Mesothelial cell of epicardium (in vitro differentiated cells): ENCODE measurements around the gene UGT8. TPM values are rescaled to one million over a fixed set of nuclear protein-coding genes. Genes with fewer than 3 reads are reported as not detected.
A peak's percentile ranks its signal among the peaks of the same experiment; 100 is the strongest.

ENCODE experiments used
- DNase-seq, 2 experiments: peaks; one replicate each; pipeline ENCODE4 v3.0.0; 2021; ENCODE audit warnings: low spot score in 2 of 2; ENCODE audit not compliant: unreplicated experiment in 2 of 2
- H3K27ac Mint-ChIP-seq: 2 replicates; pipeline ENCODE4 v1.8.0; 2021; ENCODE audit warnings: mixed read lengths
- H3K27me3 Mint-ChIP-seq: 2 replicates; pipeline ENCODE4 v1.8.0; 2021; ENCODE audit warnings: low read depth, mixed read lengths
- H3K36me3 Mint-ChIP-seq: 2 replicates; pipeline ENCODE4 v1.8.0; 2021; ENCODE audit warnings: mixed read lengths
- H3K4me1 Mint-ChIP-seq: 2 replicates; pipeline ENCODE4 v1.8.0; 2021; ENCODE audit warnings: mixed read lengths
- H3K4me3 Mint-ChIP-seq: 2 replicates; pipeline ENCODE4 v1.8.0; 2021; ENCODE audit warnings: mild to moderate bottlenecking, moderate library complexity, mixed read lengths
- H3K9me3 Mint-ChIP-seq: 2 replicates; pipeline ENCODE4 v1.8.0; 2021; ENCODE audit warnings: mixed read lengths
- total RNA-seq: library from RNA; stranded (reverse); gene quantifications from 3 replicates; pipeline ENCODE4 v1.2.1, GENCODE V29; 2021
- TF ChIP-seq, protein P1 (sequence below): fragments of 200-600 bp; sonication (generic); IDR thresholded peaks from one replicate; pipeline ENCODE4 v1.5.0; 2021; ENCODE audit warnings: antibody characterized with exemption; ENCODE audit not compliant: unreplicated experiment

The UGT8 gene
- total RNA-seq, 1 donor from 2014 or later, result 0.87 TPM

GRCh38 chr4:114653675-114654074 is 55.1 kb downstream of the UGT8 start:
- Mint-ChIP-seq H3K27me3 (no peaks in the 10 kb centered on the region), H3K9me3 (peaks cover 5% of the 10 kb centered on the region), H3K4me3 (no peak overlapping the region), H3K27ac (no peak overlapping the region), H3K36me3 (no peaks in the 10 kb centered on the region), H3K4me1 (peaks cover 9% of the 10 kb centered on the region)
- TF ChIP-seq, protein P1, sequence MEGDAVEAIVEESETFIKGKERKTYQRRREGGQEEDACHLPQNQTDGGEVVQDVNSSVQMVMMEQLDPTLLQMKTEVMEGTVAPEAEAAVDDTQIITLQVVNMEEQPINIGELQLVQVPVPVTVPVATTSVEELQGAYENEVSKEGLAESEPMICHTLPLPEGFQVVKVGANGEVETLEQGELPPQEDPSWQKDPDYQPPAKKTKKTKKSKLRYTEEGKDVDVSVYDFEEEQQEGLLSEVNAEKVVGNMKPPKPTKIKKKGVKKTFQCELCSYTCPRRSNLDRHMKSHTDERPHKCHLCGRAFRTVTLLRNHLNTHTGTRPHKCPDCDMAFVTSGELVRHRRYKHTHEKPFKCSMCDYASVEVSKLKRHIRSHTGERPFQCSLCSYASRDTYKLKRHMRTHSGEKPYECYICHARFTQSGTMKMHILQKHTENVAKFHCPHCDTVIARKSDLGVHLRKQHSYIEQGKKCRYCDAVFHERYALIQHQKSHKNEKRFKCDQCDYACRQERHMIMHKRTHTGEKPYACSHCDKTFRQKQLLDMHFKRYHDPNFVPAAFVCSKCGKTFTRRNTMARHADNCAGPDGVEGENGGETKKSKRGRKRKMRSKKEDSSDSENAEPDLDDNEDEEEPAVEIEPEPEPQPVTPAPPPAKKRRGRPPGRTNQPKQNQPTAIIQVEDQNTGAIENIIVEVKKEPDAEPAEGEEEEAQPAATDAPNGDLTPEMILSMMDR, result no peak
- DNase-seq, result no peak

DNA sequence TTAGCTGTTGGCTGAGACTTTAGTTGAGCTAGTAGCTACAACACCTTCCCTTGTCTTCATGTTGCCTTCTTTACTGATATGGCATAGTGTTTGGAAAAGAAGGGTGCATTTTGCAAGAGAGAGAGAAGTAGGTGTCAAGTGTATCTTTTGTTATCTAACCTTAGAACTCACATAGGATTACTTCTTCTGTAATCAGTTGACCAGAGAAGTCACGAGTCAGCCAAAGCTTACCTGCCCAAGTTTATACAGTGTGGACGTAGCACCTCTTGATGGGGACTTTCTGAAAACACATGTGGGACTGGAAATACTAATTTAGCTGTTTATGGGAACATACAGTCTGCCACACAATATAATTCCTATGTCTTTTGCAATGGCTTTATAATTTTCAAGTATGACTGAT is 56.0 kb downstream of the UGT8 start:
- TF ChIP-seq, protein P1, result no peak
- no peaks in the 10 kb centered on the region for H3K36me3 Mint-ChIP-seq
- H3K27me3 Mint-ChIP-seq, result peaks cover 4% of the 10 kb centered on the region
- DNase-seq, result no peak
- H3K4me1 Mint-ChIP-seq, result peaks cover 9% of the 10 kb centered on the region
- no peak overlapping the region for H3K4me3 Mint-ChIP-seq
- H3K9me3 Mint-ChIP-seq, result peaks cover 5% of the 10 kb centered on the region
- no peak overlapping the region for H3K27ac Mint-ChIP-seq

- DNase-seq, result no peak
- Mint-ChIP-seq H3K4me1 (no peaks in the 10 kb centered on the region), H3K36me3 (no peaks in the 10 kb centered on the region), H3K27ac (no peak overlapping the region), H3K9me3 (no peaks in the 10 kb centered on the region), H3K27me3 (peaks cover 7% of the 10 kb centered on the region), H3K4me3 (no peak overlapping the region)
- TF ChIP-seq, protein P1, result no peak
These were observed 59.6 kb downstream of the UGT8 start for GRCh38 chr4:114658179-114658578.

DNA sequence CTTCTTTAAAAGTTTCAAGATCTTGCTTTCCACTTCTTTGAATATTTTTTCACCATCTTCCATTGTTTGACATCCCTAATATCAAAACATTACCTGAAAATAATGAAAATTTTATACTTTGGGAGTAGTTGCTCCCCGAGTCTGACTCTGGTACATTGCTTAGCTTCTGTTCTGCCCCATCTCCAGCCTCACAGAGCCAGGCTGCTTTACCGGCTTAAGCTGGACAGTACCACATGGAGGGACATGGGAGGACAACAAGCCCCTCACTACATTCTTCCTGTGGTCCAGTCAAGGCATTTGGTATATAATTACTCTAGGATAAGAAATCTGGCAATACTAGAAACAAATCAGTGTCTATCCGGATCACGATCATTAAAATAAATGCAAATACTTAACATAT is 60.2 kb downstream of the UGT8 start:
- TF ChIP-seq, protein P1, result no peak
- no peak for DNase-seq
- Mint-ChIP-seq H3K4me3 (no peak overlapping the region), H3K4me1 (no peaks in the 10 kb centered on the region), H3K9me3 (no peaks in the 10 kb centered on the region), H3K27me3 (peaks cover 7% of the 10 kb centered on the region), H3K36me3 (no peaks in the 10 kb centered on the region), H3K27ac (no peak overlapping the region)

DNA sequence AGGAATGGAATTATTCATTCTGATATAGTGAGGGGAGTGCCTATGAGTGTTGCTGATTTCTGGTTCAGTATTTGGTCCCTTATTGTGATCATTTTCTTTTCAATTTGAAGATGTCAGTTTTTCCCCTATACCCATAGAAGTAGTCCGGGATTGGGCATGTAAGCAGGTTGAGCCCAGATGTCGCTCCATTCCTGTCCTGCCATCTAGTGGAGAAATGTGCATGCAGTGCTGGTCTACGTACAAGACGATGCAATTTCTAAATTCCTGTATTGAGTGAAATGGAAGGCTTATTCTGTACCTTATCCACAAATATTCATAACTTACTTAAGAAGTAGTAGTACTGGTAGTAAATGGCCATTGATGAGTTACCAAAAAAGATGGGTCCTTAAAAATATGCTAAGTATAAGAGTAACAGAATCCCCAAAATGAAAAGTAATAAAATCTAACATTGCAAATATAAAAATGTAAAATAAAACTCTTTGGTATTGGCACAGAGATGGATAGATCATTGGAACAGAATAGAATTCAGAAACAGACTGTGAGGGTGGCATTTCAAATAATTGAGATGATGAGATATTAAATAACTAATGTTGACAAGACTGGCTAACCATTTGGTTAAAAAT is 60.9 kb downstream of the UGT8 start:
- TF ChIP-seq, protein P1, result peak; percentile 62
- DNase-seq, result peak; percentile 18 to 56
- no peaks in the 10 kb centered on the region for H3K4me1 Mint-ChIP-seq
- H3K27ac Mint-ChIP-seq, result no peak overlapping the region
- peaks cover 7% of the 10 kb centered on the region for H3K27me3 Mint-ChIP-seq
- H3K9me3 Mint-ChIP-seq, result no peaks in the 10 kb centered on the region
- no peaks in the 10 kb centered on the region for H3K36me3 Mint-ChIP-seq
- H3K4me3 Mint-ChIP-seq, result no peak overlapping the region

DNA sequence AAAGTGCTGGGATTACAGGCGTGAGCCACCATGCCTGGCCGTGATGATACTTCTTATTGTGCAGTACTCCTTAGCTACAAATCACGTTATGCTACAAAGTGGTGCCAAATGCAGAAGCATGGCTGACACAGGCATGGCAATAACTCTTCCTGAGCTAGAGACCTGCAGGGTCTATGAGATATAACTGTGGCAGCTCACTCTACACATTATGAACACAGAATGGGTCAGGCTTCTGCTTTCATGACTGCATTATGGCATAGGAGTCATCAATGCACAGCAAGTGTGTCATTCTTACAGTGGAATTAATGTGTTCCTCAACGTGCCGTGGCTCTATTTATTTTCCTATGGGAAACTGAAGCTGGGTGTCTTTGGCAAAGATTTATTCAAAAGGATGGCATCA is 64.5 kb downstream of the UGT8 start:
- TF ChIP-seq, protein P1, result no peak
- H3K9me3 Mint-ChIP-seq, result no peaks in the 10 kb centered on the region

More for the DNA sequence above, 64.5 kb downstream of the UGT8 start:
- Mint-ChIP-seq H3K27me3 (peaks cover 7% of the 10 kb centered on the region), H3K36me3 (no peaks in the 10 kb centered on the region), H3K4me1 (no peaks in the 10 kb centered on the region), H3K4me3 (no peak overlapping the region), H3K27ac (no peak overlapping the region)
- no peak for DNase-seq
